Lung (tissue), 12 donors: ENCODE data around the gene KCNE4. TPM values are rescaled to one million over a fixed set of nuclear protein-coding genes. Genes with fewer than 3 reads are reported as not detected.

ENCODE experiments used
- ATAC-seq: fragments of 200-7000 bp; cut with Tn5 transposase; one replicate; pipeline ENCODE4 v1.9.1; 2020; ENCODE audit warnings: moderate number of reproducible peaks; ENCODE audit not compliant: insufficient read depth, low FRiP score
- DNase-seq, 3 donors: peaks; one replicate each; pipeline ENCODE4 v3.0.0-alpha.2; 2013 to 2017
- H3K27ac ChIP-seq, 2 donors: one replicate each; pipeline ENCODE4 v1.5.1; 2013; ENCODE audit warnings: mild to moderate bottlenecking in 2 of 2, moderate library complexity in 2 of 2, control low read depth in 1 of 2, inconsistent platforms in 1 of 2, low read depth in 1 of 2, low read length in 1 of 2
- H3K27me3 ChIP-seq, 3 donors: one replicate each; pipeline ENCODE4 v1.5.1; 2013; ENCODE audit warnings: low read length in 2 of 3; ENCODE audit not compliant: control insufficient read depth in 3 of 3, insufficient read depth in 3 of 3
- H3K36me3 ChIP-seq, 4 donors: one replicate each; pipeline ENCODE4 v1.5.1; 2013; ENCODE audit warnings: low read length in 4 of 4, mild to moderate bottlenecking in 1 of 4, moderate library complexity in 1 of 4; ENCODE audit not compliant: control insufficient read depth in 4 of 4, insufficient read depth in 4 of 4
- H3K4me1 ChIP-seq, 5 donors: one replicate each; pipeline ENCODE4 v1.5.1; 2013; ENCODE audit warnings: low read length in 5 of 5, mild to moderate bottlenecking in 2 of 5, moderate library complexity in 1 of 5; ENCODE audit not compliant: control insufficient read depth in 5 of 5, insufficient read depth in 5 of 5
- H3K4me3 ChIP-seq: one replicate; pipeline ENCODE4 v1.5.1; 2013; ENCODE audit warnings: mild to moderate bottlenecking, control low read depth, moderate library complexity
- H3K9ac ChIP-seq, 2 donors: one replicate each; pipeline ENCODE4 v1.5.1; 2013; ENCODE audit warnings: low read length in 2 of 2, control low read depth in 1 of 2; ENCODE audit not compliant: insufficient read depth in 1 of 2
- H3K9me3 ChIP-seq, 4 donors: one replicate each; pipeline ENCODE4 v1.5.1; 2013; ENCODE audit warnings: low read length in 3 of 4, mild to moderate bottlenecking in 1 of 4, moderate library complexity in 1 of 4; ENCODE audit not compliant: control insufficient read depth in 4 of 4, insufficient read depth in 3 of 4
- WGBS, 2 donors: extraction: QIAGEN DNeasy Blood & Tissue Kit; methylation state at CpG; one replicate each; pipeline ENCODE4 v1.1.7; 2013; 5-methylcytosine and 5-hydroxymethylcytosine counted together
- polyA plus RNA-seq, 2 donors: library from polyadenylated mRNA; stranded (reverse); fragments of 200-250 nt; gene quantifications; one replicate each; pipeline ENCODE4 v1.2.1, GENCODE V29; 2013
- total RNA-seq, 2 donors: library from RNA; depleted of rRNA in 1 of 2; stranded (reverse); fragments of >200 nt in 1 of 2; gene quantifications; one replicate each; pipeline ENCODE4 v1.2.1, GENCODE V29; 2014 to 2021
- TF ChIP-seq, protein P1 (sequence below): IDR thresholded peaks from 2 replicates; pipeline ENCODE4 v1.5.1; 2012; ENCODE audit warnings: mild to moderate bottlenecking; ENCODE audit errors: control extremely low read depth, extremely low read depth
- donor health status: control.
- donor health status: control.
- donor health status: Bipolar disorder and iron deficiency.
- donor health status: healthy.
- donor health status: DM: yes; HTN: yes; CAD: no.

The KCNE4 gene
- total and polyA plus RNA-seq, 4 donors = 0.79 to 5.3 (median 1.0) TPM

DNA sequence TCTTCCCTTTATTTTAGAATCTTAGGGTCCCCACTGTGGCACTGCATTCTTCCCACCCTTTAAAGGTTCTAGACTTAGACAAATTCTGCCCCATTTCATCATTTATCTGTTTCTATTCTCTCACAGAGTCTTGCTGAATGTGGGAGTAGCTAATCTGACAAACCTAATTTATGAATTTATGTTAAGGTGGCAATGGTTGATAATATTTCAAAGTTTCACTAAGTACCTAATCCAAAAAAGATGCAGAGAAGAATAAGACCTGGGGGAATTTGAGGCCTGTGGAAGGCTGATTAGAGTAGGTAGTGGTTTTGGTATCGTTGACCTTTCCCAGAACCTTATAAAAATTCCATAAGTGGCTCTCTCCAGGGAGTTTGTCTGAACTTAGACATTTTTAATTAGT lies 18.0 kb downstream of the KCNE4 start:
- no peaks in the 10 kb centered on the region for H3K36me3 ChIP-seq
- DNase-seq (no peak), ATAC-seq (no peak)
- WGBS, 2 donors = 83 to 86% methylated on average over 1 of the region's 1 CpG
- H3K4me3 ChIP-seq = no peak overlapping the region
- H3K27ac ChIP-seq = no peak overlapping the region
- H3K27me3 ChIP-seq = no peaks in the 10 kb centered on the region
- no peak overlapping the region for H3K9ac ChIP-seq
- no peaks in the 10 kb centered on the region for H3K9me3 ChIP-seq
- no peaks in the 10 kb centered on the region for H3K4me1 ChIP-seq
- TF ChIP-seq, protein P1, sequence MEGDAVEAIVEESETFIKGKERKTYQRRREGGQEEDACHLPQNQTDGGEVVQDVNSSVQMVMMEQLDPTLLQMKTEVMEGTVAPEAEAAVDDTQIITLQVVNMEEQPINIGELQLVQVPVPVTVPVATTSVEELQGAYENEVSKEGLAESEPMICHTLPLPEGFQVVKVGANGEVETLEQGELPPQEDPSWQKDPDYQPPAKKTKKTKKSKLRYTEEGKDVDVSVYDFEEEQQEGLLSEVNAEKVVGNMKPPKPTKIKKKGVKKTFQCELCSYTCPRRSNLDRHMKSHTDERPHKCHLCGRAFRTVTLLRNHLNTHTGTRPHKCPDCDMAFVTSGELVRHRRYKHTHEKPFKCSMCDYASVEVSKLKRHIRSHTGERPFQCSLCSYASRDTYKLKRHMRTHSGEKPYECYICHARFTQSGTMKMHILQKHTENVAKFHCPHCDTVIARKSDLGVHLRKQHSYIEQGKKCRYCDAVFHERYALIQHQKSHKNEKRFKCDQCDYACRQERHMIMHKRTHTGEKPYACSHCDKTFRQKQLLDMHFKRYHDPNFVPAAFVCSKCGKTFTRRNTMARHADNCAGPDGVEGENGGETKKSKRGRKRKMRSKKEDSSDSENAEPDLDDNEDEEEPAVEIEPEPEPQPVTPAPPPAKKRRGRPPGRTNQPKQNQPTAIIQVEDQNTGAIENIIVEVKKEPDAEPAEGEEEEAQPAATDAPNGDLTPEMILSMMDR = no peak

DNA sequence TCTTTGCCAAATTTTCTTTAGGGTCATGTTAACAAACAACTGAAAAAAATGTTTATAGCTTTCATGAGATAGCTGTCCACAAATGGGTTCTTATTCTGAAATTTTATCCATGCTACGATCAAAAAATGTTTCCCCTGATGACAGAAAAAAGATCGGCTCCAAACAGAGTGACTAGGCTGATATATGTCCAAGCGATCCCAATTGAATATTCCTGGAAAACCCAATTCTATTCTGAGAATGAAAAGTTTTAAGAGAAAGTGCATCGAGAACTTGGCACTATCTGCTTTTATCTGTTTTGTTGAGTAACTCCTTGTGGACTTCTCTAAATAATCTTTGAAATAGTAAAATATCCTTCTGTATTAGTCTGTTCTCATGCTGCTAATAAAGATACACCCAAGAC lies 19.1 kb downstream of the KCNE4 start:
- Histone ChIP-seq H3K36me3 (no peaks in the 10 kb centered on the region), H3K4me1 (no peaks in the 10 kb centered on the region), H3K9ac (no peak overlapping the region), H3K27ac (no peak overlapping the region), H3K4me3 (no peak overlapping the region), H3K9me3 (no peaks in the 10 kb centered on the region), H3K27me3 (no peaks in the 10 kb centered on the region)
- no peak for DNase-seq
- WGBS, 2 donors = 89 to 95% methylated on average over 4 of the region's 4 CpGs
- ATAC-seq = no peak
- TF ChIP-seq, protein P1 = no peak

DNA sequence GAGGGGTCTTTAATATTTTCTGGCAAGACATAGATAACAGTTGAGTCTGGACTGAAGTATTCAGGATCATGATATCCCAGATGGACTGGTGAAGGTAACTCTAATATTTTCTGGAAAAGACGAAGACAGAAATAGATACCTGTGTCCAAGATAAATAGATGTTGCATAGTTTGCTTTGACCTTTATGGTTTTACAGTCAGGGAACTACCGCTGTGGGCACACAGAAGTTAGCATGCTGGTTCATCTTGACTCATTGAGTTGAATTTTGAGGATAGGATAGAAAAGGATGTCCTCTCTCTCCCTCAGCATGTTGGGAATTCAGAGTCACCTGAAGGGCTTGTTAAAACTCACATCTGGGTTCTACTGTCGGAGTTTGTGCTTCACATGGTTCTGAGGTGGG lies 20.8 kb downstream of the KCNE4 start:
- ATAC-seq = no peak

More for the DNA sequence above, 20.8 kb downstream of the KCNE4 start:
- Histone ChIP-seq H3K9me3 (no peaks in the 10 kb centered on the region), H3K9ac (no peak overlapping the region), H3K27me3 (no peaks in the 10 kb centered on the region), H3K36me3 (no peaks in the 10 kb centered on the region), H3K4me3 (no peak overlapping the region), H3K4me1 (no peaks in the 10 kb centered on the region), H3K27ac (no peak overlapping the region)
- TF ChIP-seq, protein P1 = no peak
- no peak for DNase-seq
- WGBS, 2 donors = 84 to 87% methylated on average over 3 of the region's 3 CpGs
